Activated T-cell treated with anti-CD3 and anti-CD28 coated beads, Interleukin-2, amount 50 U/mL, for 48 hours (primary cell): ENCODE measurements around the gene TSC2.
"Not testable (repeated sequence)": the region's sequence is repeated elsewhere in the genome, so short reads cannot be mapped to it uniquely, and the experiment has no call there.

Experiments used
- DNase-seq, 2 experiments: peaks; one replicate each; pipeline ENCODE4 v3.0.0-alpha.2; 2020

The TSC2 gene

DNA sequence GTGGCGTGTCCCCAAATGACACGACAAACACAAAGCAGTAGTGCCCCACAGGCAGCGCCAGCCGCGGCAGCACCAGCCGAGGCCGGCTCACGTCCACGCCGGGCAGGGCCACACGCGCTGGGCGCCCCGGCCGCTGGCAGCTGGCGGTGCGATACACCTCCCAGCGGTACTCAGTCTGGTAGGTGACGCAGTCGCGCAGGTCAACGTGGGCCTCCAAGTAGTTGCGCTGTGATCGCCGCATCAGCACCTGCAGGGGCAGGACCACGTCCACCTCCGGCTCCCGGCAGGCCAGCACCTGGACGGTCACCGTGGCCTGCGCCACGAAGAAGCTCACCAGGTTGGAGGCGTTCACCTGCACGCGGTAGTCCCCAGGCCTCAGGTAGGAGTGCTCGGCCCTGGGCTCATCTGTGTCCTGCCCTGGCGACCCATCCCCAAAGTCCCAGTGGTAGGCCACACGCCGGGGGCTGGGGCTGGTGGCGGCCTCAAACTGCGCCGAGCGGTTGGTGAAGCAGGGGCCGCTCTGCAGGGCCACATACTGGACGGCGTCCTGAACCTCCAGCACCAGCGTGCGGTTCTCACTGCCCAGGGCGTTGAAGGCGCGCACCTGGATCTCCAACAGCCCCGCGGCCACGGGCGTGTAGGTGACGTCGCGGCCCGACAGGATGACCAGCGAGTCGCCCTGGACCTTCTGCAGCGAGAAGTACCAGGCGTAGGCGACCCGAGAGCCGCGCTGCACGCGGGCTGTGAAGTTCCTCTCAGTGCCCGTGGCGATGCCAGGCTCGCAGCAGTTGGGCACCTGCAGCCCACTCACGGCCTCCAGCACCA lies 60.9 kb downstream of the TSC2 start:
- not testable (repeated sequence) for DNase-seq

DNA sequence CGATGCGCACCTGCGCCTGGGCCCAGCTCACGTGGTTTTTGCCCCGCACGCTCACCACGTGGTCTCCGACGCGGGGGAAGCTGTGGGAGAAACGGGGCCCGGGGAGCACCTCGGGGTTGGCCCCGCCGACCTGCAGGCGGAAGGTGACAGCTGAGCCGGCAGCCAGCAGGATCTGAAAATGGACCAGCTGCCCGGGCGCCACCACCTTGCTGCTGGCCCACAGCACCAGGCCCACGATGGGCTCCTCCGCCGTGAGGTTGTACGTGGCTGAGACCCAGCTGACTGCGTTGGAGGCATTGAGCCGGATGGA lies 61.4 kb downstream of the TSC2 start:
- DNase-seq, result not testable (repeated sequence)

- not testable (repeated sequence) for DNase-seq
Measured at GRCh38 chr16:2109872-2110271, 62.1 kb downstream of the TSC2 start.

DNA sequence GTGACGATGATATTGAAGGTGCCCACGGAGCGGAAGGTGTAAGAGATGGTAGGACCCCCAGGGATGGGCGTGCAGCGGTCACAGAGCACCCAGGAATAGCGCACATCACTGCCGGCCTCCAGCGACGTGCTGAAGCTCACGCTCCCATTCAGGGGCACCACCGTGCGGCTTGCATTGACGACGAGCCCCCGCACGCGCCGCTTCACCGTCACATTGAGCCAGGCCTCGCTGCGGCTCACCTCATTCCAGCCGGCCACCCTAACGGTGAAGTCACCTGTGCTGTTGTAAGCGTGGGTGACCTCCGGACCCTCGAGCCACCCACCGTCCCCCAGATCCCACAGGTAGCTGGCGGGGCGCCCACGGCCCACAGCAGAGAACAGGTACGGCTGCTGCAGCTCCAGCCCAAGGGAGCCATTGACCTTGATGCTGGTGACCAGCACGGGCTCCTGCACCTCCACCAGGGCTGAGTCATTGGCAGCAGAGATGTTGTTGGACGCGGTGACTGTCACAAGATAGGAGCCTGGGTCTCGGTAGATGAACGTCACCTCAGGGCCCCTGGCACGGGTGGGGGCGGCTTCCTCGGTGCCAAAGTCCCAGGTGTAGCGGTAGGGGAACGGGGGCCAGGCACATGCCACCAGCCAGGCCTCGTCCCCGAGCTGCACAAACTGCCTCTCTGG lies 62.7 kb downstream of the TSC2 start:
- DNase-seq, result not testable (repeated sequence)

DNA sequence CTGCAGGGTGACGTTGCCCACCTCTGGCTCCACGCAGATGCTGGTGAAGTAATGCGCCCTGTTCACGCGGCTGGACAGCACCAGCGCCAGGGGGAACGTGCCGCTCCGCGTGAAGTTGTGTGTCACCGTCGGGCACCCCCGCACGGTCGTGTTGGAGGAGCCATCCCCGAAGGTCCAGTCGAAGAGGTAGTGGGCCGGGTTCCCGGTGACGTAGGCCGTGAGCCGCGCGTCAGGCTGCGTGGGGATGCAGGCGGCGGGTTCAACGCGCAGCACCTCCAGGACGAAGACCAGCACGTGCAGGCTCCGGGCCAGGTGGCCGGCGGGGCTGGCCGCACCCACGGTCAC lies 63.2 kb downstream of the TSC2 start:
- DNase-seq, result not testable (repeated sequence)

DNA sequence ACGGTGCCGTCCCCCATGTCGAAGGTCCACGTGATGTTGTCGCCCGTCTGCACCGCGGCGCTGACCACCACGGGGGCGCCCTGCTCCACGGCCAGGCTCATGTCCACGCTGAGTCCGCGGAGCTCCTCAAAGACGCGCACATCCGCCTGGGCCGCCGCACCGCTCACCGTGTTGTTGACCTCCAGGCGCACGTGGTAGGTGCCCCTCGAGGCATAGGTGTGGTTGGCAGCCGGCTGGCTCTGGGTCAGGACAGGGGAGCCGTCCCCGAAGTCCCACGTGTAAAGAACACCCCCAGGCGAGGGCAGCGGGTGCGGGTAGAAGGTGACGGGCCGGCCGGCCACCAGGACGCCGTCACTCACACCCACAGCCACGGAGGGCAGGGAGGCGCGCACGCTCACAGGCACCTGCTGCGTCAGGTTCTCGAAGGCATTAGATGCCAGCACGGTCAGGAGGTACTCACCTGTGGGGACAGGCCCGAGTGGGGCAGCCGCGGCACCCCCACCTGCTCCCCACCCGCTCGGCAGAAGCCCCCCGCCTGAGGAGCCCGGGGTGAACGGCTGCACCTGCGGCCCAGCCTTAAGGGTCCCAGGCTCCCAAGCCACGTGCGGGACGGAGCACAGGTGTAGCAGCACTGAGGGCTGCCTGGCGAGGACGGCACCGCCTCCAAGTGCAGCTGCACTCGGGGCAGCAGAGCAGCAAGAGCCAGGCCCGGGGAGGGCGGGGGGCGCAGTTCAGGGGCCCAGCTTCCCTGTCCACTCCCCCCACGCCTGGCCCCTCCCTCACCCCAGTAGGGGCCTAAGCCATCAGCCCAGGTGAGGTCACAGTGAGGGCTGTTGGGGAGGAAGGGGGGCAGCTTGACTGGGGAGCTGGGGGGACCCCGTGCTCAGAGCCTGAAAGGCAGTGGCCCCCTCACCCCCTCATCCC lies 63.9 kb downstream of the TSC2 start:
- not testable (repeated sequence) for DNase-seq

GRCh38 chr16:2112539-2113106 lies 64.8 kb downstream of the TSC2 start:
- DNase-seq, result not testable (repeated sequence)

- DNase-seq, result not testable (repeated sequence)
Measured at GRCh38 chr16:2114225-2114624, 66.4 kb downstream of the TSC2 start.

DNA sequence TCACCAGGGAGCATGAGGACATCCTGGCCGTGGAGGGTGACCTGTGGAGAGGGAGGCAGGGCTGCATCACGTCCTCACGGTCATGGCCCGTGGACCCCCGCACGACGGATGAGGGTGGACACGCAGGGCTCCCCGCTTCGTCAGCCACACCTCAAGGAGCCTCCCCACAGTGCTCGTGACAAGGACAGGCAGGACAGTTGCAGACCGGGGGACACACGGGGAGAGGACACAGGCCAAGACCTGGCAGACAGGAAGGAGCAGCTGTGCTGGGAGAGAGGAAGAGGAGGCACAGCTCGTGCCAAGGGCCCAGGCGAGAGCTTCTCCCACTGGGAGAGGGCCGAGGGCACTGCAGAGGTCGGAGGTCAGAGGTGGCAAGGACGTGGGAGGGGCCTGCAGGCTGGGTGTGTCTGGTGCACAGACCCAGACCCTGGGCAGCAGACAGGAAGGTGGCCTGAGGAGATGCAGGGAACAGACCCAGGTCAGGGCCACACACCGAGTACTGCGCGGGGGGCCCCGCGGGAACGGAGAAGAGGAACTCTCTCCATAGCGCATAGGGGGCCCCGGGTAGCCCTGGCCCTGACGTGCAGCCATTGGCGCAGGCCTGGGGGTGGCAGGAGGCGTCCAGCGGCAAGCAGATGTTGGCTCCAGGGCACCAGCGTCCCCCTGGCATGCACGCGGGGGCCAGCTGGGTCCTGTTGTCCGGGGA lies 67.3 kb downstream of the TSC2 start:
- DNase-seq, result not testable (repeated sequence)

DNA sequence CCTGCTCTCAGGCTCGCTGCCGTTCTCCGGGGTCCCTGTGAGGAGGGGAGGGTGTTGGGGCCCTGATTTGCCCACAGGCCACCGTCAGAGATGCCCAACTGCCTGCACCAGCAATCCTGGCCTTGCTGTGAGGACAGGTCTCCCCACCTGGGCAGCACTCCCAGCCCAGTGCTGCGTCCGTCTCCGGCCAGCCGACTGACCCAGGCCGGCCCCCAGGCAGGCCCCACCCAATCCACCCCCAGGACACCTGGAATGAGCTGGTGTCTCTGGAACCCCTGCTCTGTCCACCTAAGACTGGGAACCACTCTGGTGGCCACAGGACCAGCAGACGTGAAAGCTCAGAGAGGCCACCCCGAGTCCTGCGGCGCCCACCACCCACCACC lies 67.8 kb downstream of the TSC2 start:
- no peak for DNase-seq

DNA sequence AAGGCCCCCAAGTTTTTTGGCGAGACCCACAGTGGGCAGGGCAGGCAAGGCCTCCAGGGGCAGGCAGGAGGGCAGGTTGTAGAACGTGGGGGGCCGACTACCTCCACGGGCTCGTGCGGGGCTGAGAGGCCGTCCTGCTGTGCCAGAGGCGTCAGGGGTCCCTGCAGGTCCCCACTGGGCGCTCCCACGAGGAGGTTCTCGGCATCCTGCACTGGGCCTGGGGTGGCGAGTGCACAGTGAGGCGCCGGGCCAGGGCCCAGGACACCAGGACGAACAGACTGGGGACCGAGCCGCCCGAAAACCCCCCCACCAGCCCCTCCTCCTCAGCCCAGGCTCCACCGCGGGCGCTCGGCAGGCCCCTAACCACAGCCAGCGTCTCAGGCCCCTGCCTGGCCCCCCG lies 68.6 kb downstream of the TSC2 start:
- not testable (repeated sequence) for DNase-seq

DNA sequence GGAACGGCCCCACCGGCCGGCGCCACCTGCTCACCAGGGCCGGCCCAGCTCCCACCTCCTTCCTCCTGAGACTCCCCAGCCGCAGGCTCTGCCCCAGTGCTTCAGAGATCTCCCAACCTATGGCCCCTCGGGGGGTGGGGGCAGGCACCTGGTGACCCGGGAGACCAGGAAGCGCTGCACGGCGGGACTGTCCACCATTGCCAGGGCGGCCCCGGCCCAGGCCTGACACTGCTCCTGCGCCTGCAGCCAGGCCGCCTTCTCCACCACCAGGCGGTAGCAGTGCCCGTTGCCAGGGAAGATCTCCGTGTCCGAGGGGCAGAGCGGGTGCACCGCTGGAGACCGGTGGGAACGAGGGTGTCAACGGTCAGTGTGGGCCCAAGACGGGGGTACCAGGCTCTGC lies 69.6 kb downstream of the TSC2 start:
- not testable (repeated sequence) for DNase-seq

- DNase-seq, result not testable (repeated sequence)
Measured at GRCh38 chr16:2117960-2118722, 70.4 kb downstream of the TSC2 start.

DNA sequence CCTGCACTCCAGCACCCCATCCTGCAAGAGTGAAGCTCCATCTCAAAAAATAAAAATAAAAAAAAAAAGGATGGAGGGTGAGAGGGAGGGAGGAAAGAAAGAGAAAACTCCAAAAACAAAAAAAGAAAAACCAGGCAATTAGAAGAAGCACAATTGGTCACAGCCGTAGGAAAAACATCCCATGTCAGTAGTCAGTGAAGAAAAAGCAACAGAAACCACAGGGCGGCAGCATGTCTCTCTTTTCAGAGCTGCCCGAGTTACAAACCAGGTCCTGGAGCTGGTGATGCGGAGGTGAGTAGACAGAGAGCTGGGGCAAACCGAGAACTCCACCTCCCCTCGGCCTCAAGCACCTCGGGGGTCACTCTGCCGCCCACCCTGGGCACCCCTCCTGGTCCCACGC lies 73.5 kb downstream of the TSC2 start:
- DNase-seq, result peak in 1 of 2 experiments; percentile 40

DNA sequence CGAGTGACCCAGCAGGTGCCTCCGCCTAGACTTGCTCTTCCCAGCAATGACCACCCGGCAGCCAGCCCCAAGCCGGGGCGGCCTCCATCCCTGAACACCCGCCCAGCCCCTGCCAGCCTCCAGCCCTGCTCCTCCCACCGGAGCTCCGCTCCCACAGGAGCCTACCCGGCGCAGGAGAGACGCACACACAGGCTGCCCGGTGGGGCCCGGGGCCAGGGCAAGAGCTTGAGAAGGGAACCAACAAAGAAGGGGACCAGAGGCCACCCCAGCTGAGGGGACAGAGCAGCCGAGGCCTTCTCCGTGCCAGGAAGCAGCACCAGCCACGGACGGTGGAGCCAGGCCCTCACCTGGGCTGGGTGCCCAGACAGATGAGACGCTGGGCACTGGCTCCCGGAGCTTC lies 74.1 kb downstream of the TSC2 start:
- DNase-seq, result no peak

DNA sequence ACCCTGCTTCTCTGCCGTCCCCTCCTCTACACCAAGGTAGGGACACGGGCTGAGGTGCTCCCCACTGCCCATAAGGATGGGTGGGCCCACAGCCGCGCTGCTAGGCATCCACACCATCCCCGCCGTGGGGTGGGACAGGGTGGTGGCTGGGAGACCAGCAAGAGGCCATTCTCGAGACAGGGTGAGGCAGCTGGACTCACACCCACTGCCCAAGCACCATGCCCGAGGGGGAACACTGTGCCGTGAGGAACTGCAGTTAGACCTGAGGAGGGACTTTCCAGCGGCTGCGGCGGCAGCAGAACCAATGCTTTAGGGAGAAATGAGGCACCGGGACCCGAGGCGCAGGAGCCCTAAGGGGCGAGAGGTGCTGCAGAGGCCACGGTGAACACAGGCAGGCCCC lies 74.6 kb downstream of the TSC2 start:
- DNase-seq, result no peak

DNA sequence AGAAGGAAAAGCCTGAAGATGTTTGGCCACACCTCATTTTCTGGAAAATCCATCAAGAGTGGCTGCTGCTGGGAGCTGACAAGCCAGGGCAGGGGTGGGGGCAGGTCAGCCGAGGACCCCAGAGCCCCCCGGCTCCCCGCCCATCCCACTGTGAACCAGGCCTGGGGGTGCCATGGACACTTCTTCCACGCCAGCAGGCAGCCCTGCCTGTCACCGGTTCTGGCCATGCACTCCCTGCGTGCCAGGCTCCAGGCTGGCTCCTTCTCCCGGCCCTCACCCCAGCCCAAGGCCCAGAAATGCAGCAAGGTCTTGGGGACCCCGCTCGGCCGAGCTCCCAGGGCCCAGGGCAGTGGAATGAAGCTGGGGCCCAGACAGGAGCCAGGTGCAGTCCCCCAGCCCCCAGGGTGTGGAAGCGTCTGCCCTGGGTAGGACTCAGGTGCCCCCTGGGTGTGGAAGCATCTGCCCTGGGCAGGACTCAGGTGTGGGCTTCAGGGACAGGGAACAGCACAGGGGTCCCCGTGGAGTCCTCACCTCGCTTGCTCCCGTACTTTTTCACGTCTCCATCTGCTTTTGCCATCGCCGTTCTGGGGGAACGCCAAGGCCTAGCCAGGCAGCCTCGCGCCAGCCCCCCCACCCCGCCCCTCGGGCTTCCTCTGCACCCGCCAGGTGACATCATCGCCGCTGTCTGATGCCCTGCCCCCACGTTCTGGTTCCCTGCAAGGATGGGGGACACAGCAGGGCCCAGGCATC lies 75.3 kb downstream of the TSC2 start:
- DNase-seq, result not testable (repeated sequence)

DNA sequence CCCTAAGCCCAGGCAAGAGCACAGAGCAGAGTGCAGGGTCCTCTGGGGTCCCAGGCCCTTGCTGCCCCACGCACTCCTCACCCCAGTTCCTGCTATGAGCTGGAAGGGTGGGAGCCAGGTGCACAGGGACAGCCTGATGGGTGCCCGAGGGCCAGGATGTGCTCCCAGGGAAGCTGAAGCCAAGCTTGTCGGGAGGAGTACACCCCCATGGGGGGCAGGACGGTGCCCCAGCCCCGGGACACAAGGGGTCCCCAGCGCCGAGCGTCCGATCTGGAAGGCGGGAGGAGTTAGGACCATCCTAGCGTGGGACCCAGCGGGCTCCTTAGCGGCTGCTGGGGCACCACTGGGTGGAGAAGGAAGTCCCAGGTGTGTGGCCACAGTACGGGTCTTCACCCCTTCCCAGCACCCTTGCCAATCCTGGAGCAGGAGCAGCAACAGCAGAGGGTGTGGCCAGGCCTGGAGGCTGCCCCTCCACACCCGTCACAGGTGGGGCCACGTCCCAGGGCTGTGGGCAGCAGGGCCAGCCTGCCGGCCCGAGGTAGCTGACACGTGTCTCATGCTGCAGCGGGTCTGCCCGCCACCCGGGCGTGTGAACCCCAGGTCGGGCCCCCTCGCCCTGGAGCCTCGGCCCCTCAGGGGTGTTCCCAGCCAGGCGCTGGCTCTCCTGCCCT lies 76.1 kb downstream of the TSC2 start:
- DNase-seq, result not testable (repeated sequence)

DNA sequence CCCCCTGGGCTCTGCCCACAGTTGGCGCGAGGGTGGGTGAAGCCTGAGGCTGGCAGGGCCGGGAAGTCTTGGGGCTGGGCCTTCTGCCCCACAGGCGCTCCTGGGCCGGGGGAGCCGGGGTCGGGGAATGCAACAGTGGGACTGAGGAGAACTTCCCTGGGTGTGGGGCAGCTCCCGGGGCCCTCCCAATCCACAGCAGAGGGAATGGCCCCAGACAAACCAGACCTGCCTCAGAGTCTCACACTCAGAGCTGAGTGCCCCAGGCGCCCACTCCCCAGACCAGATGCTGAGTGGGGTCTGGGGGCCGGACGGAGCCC lies 76.5 kb downstream of the TSC2 start:
- DNase-seq, result not testable (repeated sequence)

DNA sequence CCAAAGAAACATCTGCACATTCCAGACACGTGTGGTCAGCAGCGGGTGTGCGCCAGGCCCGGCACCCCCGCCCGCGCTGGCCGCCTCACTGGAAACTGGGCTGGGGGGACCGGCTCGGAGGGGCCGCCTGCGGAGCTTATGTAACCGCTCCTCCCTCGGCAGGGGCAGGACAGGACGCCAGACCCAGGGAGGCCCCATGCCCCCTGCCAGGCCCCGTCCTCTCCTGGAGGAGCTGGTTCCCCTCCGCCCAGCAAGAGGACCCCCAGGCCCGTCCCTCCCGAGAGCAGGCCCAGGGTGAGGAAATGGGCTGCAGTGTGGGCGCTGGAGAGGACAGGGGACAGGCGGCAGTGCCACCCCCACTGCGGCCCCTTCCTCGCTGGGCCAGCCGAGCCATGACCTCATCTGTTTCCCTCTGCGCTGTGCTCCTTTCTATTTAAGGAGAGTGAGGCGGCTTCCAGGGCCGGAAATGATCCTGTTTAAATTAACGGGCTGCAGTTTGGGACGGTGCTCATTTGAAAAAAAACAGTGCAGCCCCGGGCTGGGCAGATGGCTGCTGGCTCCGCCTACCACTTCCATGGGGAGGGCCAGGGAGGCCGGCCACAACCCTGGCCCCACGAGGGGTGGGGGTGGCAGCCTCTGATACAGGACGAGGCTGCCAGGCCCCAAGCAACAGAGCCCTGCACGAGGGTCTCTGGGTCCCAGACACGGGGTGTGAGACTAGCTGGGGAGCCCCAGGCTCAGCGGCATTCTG lies 77.1 kb downstream of the TSC2 start:
- DNase-seq, result not testable (repeated sequence)
